HG03354 (cell line): ENCODE data around the gene SPEN.
A peak's percentile ranks its signal among the peaks of the same experiment; 100 is the strongest.

Experiments
- ATAC-seq: cut with Tn5 transposase; IDR thresholded peaks from one replicate; pipeline ENCODE4 v1.9.1; 2021; ENCODE audit warnings: mild to moderate bottlenecking; ENCODE audit not compliant: unreplicated experiment, poor library complexity, severe bottlenecking

SPEN gene

DNA sequence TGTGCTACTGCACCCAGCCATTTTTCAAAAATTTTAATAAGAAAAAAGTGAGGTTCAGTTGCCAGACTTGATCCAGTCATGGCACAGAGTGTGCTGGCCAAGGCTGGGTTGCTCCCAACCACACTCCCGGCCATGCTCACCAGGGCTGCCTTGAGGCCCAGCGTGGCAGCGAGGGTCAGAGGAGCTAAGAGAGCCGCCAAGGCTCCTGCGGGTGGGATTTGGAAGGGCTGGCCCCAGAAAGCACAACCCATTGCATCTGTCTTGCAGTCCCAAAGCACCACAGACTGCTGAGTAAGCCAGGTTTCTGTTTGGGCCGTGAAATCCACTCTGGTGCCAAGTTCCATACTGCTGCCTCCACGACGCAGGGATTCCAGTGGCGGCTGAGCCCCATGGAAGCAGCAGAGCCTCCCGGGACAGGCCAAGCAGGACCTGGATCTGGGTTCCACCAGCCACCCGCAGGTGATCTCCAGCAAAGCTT lies 105.8 kb downstream of the SPEN start:
- ATAC-seq: no peak

DNA sequence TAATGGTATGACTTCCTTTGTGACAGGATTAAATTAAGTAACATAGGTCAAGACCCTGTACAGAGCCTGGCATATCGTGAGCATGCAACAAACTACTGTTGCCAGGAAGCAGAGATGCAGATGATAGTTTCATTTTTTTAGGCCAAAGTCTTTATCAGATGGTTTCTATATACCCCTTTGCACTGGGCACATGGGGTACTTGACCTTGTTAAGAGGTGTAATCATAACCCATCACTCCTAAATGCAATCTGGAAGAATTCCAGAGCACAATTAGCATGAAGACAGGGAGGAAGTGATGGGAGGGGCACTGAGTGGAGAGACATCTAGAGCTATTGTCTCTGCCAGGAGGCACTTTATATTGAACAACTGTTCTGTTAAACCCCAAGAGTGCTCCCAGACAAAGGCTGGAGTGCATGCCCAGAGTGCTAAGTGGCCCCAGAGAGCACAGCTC lies 106.3 kb downstream of the SPEN start:
- ATAC-seq: no peak

DNA sequence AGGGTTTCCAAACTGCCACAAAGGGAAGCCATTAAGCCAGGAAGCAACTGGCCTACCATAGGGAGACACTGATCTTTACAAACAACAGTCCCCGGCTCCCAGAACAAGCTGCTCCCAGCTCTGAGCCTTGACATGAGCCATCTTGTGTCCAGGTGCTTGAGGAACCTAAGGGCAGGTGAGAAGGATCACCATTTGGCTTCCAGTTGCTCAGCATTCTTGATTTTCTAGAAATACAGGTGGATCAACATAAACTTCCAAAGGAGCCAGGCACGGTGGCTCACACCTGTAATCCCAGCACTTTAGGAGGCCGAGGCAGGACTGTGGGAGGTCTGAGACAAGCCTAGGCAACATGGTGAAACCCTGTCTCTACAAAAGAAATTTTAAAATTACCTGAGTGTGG lies 106.8 kb downstream of the SPEN start:
- no peak for ATAC-seq

DNA sequence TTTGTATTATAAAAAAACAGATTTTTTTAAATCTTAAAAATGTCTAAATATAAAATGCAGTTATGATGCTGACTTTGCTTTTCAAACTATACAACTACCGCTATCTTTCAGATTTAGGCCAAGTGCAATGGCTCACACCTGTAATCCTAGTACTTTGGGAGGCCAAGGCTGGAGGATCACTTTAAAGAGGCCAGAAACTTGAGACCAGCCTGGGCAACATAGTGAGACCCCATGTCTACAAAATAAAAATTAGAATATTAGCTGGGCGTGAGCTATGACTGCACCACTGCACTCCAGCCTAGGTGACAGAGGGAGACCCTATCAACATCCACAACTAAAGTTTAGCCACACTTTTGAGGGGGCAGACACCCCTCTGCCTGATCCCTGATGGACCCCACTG lies 108.0 kb downstream of the SPEN start:
- no peak for ATAC-seq

DNA sequence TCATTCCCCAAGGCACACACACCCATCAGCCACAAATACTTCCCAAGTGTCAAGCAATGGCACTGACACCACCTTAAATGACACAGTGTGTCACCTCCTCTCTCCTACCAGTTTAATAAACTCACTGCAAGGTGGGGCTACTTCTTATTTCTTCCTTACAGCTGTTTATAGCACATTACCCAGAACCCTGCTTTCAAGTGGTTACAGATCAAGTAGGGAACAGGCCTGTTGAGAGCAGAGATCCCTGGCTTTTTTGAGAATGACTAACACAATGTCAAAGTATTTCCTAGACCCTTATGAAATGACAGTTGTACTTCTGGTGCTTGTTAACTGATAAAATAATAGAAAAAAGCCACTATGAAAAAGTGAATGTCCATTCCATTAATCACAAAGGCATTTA lies 108.6 kb downstream of the SPEN start:
- ATAC-seq: no peak

DNA sequence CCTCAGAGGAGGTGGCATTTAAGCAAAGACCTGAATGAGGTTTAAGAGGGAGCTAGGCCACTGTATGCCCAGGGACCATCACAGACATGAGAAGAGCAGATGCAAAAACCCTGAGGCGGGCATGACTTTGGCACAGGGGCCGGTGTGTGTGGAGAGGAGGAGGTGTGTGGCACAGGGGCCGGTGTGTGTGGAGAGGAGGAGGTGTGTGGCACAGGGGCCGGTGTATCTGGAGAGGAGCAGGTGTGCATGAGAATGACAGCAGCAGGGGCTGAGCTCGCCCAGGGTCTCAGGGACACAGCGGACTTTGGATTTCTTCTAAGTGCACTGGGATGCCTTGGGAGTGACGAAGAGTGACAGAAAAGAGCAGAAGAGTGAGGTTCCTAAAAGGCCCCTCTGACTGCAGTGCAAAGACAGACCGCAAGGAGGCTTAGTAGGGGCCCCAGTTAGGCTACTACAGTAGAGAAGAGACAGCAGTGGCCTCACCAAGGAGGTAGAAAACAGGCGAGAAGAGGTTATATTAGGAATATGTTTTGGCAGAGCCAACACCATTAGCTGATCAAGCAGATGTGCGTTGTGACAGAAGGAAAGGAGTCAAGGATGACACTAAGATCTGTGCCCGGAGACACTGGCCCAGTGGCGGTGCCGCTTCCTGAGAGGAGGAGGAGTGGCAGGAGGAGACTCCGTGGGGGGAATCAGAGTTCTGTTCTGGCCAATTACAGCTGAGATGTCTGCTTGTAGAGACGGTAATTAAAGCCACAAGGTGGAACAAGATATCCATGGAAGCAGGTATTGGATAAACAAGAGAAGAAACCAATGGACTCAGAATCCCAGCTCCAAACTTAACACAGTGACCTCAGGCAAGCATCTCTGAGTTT lies 110.0 kb downstream of the SPEN start:
- ATAC-seq: no peak

DNA sequence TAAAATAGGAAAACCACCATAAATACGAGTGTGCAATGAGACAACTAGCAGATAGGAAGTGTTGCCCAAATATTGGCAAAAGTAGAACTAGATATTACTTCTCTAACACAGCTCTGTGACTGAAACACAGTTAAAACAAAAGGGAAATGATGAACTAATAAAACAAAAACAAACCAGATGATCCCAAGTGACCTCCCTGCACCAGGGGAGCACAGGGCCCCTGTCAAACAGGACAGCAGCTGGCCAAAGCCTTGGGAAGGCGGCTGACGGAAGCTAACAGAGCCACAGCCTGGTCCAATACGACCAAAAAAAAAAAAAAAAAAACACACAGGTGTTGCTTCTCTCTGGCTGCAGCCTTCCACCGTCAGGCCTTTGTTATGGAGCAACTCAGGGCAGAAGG lies 110.6 kb downstream of the SPEN start:
- ATAC-seq: no peak

DNA sequence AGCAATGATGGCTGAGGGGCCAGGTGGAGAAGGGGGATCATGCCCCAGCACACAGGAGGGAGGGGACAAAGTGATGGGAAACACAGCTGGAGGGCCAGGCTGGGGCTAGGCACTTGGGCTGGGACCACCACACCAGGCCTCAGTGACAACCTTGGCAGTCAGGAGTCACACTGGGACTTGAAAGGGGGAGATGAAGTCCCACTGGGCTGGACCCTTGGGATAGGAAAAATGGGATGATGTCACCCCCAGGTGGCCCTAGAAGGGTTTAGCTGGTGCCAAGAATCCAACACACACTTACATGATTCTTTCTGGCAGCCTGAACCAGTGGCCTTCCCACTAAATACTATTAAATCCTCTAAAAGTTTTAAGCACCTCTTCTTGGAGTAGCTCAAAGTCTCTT lies 111.3 kb downstream of the SPEN start:
- ATAC-seq: no peak

DNA sequence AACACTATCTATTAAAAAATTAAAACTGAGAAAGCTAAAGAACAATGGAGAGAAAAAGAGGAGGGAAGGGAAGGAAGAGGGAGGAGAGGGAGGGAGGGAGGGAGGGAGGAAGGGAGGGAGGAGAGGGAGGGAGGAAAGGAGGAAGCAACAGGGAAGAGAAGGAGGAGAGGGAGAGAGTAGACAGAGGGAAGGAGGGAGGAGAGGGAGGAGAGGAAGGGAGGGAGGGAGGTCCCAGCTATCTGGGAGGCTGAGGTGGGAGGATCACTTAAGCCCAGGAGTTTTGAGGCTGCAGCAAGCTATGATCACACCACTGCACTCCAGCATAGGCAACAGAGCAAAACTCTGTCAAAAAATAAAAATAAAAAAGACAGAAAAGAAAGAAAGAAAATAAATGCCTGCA lies 111.9 kb downstream of the SPEN start:
- ATAC-seq: no peak

DNA sequence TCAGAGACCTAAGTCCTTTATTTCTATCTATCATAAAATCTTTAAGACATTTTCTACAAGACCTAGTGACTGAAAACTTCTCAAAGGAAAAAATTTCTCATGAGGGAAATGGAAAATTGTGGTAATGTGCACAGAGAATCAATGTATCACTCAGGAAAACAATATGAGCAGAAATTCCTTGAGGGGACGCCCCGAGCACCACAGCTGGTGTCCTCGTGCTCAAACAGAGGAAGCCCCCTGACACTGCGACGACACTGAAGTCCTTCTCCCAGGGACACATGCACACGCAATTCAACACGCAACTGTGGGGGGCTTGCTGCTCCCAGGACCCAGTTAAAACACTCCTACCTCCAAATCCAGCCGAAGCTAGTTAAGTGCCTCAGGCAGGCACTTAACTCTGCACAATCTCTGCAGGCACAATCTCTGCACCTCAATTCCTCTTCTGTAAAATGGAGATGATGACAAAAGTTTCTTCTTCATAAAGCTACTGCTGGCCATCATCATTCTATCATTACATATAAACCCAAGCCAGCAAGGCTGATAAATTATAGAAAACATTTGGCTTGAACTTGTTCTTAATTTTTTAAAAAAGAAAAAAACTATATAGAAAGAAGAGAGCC lies 112.4 kb downstream of the SPEN start:
- ATAC-seq: no peak

DNA sequence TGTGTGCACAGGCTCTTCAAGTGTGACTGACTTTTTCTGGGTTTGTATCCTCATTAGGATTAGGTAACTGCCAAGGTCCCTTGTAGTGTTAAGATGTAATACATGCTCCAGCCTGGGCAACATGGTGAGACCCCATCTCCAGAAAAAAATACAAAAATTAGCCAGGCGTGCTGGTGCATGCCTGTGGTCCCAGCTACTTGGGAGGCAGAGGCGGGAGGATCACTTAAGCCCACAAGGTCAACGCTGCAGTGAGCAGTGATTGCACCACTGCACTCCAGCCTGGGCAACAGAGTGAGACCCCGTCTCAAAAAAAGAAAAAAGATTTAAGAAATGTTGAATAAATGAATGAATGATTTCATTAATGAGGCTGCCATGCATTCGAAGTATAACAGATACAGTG lies 113.3 kb downstream of the SPEN start:
- ATAC-seq: no peak

DNA sequence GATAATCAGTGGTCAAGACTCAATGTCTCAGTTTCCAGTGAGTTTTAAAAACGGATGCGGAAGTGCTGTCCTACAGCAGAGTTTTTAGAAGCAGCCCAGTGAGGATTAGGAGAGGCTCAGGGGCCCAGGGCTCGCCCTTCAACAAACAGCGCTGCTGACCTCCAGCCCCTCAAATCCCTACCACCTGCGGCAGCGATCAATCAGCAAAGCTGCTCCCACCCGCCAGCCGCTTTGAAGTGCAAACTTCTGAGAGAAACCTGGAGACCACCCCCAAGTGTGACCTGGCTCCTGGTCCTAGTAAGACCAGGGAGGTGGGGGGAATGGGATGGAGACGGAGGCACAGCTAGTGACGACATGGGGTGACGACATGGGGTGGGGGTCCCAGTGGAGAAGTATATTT lies 114.0 kb downstream of the SPEN start:
- ATAC-seq: no peak

DNA sequence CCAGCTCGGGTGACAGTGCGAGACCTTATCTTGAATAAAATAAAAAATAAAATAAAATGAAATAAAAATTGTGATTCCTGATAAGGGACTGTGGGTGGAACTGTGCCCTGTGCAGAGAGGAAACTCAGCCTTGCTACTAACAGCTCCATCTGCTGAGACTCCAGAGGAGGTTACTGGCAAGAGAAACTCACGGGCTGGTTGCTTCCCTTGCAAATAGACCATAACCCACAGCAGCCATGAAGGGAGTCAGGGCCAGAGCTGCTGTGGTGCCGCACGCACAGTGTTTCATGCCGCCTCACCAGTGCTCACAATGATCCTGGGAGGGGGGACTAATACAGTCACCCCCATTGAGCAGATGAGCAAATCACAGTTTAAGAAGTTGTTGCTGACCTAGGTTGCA lies 114.7 kb downstream of the SPEN start:
- no peak for ATAC-seq

DNA sequence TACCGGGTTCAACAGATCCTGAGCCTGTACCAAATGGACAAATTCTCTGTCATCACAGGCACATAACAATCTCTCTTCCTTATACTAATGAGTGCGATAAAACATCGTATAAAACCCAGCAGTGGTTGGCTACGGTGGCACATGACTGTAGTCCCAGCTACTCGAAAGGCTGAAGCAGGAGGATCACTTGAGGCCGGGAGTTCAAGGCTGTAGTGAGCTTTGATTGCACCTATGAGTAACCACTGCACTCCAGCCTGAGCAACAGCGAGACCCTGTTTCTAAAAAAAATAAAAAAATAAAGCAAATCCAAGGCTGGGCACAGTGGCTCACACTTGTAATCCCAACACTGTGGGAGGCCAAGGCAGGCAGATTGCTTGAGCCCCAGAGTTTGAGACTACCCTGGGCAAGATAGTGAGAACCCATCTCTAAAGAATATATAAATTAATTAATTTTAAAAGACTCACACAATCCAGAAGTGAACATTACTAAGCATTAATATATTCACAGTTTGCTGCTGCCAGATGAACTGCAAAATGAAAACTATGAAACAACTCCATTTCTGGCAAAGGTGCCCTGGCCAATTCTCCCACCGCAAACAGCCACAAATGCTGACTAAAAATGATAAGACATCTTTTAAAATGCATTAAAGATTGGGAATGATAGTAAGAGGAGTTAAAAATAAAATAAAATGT lies 115.3 kb downstream of the SPEN start:
- ATAC-seq: no peak

DNA sequence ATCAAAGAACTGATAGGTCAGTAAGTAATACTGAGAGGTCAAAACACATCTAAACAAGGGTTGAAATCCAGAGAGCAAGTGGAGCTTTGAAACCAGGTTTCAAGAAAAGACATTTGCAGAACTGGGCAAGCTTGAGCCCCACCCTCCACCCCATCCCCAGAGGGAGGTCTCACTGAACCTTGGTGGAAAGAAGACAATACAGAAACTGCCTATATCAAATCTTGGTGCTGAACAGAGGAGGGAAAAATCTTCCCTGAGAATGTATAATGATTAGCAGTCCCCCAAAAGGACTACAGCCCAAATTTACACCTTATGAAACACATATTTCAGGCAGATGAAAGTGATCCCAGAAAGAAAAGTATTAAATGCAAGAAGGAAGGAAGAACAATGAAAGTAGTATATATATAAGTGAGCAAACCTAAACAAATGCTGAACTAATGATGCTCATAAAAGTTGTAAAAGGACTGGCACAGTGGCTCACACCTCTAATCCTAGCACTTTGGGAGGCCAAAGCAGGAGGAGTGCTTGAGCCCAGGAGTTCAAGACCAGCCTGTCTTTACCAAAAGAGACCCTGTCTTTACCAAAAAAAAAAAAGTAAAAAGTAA lies 116.0 kb downstream of the SPEN start:
- no peak for ATAC-seq

DNA sequence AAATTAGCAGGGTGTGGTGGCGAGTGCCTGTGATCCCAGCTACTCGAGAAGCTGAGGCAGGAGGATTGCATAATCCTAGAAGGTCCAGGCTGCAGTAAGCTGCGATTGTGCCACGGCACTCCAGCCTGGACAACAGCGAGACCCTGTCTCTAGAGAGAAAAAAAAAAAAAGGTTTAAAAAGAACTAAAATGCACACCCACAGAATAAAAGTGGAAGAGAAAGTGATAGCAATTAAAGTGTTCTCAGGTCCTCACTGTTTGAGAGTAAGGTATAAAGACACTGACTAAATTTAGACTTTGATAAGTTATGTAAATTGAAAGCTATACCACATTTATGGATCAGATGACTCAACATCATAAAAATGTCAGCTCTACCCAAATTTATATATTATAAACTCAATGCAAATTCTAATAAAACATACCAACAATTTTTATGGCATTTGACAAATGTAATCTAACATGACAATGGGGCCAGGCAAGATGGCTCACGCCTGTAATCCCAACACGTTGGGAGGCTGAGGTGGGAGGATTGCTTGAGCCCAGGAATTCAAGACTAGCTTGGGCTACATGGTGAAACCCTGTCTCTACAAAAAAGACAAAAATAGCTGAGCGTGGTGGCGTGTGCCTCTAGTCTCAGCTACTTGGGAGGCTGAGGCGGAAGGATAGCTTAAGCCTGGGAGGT lies 116.6 kb downstream of the SPEN start:
- ATAC-seq: peak; percentile 38

DNA sequence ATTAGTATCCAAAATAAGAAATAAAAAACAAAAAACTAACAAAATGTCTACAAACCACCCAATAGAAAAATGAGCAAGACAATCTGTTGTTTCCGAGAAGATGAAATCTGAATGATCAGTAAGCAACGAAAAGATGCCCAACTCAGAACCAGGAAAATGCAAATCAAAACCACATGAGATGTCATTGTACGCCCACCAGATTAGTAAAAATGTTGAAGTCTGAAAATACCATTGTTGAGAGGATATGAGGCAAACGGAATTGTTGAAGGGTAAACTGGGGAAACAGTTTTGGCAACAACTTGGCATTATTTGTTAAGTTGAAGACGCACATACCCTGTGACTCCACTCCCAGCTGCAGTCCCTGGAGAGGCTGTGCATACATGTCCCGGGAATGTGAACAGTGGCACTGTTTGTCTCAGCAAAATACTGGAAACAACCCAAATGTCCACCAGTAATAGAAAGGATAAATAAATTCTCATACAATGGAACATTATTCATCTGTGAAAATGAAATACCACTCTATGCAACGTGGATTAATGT lies 117.8 kb downstream of the SPEN start:
- ATAC-seq: no peak

DNA sequence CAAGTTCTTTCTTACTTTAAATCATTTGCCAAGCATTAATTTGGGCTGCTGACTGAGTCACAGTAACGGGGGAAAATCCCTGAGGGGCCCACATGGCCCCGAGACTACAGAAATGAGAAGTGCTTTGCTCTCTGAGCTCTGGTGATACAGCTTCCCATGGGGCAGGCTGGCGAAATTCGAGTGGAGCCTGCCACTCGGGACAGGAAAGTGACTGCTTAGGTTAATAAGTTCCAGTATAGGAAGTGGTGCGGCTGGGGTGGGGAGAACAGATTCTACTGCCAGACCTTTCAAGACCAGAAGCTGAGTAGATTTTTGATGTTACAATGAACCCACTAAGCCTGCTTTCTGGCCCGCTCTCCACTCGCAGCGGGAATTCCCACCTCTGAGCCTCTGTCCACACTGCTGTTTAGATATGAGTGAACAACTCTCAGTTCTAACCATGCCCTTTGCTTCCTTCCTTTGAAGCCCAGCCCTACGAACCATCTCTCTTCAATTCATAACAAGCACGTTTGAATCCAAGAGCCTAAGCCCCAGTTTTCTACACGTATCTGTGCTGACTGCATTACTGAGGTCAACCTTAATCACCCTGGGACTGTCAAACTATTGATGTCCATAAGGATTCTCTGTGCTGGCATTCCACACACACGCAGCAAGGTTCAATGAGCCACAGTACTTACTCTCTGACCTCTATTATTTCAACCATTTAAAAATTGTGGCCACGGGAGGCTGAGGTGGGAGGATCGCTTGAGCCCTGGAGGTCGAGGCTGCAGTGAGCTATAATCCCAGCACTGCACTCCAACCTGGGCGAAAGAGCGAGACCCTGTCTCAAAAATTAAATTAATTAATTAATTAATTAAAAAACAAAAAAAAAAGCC lies 118.8 kb downstream of the SPEN start:
- ATAC-seq: peak; percentile 73

DNA sequence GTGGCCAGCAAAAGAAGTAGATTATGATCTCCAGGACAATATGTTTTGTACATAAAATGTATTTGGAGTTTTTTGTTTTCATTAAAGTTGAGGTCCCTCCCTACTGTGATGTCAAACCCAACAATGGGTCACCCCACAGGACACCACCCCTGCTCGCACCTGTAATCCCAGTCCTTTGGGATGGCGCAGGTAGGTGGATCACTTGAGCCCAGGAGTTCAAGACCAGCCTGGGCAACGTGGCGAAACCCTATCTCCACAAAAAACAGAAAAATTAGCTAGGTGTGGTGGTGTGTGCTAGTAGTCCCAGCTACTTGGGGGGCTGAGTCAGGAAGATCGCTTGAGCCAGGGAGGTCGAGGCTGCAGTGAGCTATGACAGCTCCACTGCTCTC lies 119.4 kb downstream of the SPEN start:
- no peak for ATAC-seq
